T-helper 2 cell (primary cell): ENCODE results near the gene ITPR1.

Experiments
- DNase-seq, 5 experiments: peaks; one replicate each; pipeline versions ENCODE4 v3.0.0 to v3.0.0-alpha.2; 2012 to 2022

ITPR1 gene

DNA sequence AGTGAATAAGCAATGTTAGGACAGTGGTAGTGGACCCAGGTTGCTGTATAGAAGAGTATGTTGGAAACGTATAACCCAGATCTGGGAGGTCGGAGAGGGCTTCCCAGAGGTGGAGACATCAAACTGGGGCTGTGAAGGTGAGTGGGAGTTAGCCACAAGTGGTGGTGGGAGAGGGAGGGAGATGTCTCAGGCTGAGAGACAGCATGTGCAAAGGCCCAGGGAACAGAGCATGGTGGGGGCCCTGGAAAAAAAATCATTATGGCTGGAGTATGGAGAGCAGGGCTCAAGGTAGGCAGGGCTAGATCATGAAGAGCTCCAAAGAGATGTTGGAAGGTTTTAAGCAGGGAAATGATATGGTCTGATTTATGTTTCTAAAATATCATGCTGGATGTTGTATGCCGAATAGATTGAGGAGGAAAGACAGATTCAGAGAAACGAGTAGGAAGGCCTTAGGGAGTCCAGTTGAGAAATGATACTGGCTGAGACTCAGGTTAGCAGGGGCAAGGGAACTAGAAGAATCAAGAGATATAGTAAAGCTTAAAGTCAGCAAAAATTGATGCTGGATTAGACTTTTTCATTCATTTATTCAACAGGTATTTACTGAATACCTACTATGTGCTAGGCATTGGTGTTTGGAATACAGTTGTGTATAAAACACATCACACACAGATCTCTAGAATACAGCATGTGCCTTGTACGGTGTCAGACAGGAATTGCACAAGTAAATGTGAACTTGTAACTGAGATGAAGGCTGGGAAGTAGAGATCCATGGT is 17.0 kb downstream of the ITPR1 start:
- DNase-seq: no peak

DNA sequence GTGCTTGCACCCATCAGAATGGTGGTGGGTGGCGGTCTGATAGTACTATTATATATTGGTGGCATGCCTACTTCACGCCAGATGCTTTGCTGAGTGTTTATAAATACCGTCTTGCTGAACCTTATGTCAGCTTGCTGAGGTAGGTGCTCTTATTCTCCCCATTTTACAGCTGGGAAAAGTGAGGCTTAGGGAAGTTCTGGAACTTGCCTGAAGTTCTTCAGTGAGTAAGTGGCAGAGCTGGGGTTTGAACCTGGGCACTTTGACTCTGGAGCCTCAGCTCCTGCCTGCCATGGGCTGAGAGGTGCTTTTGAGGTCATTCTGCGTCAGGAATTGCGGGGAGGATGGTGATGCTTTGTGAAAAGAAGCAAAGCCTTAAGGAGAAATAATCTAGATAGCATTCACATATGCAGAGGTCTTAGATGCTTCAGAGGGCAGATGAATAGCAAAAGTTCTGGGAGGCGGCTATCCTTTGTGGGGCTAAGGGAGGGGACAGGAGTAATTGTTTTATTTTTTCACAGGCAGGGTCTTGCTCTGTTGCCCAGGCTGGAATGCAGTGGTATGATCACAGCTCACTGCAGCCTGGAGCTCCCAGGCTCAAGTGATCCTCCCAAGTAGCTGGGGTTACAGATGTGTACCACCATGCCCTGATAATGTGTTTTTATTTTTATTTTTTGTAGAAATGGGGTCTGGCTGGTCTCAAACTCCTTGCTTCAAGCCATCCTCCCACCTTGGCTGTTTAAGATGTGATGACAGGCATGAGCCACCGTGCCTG is 18.5 kb downstream of the ITPR1 start:
- no peak for DNase-seq

GRCh38 chr3:4512895-4513616 is 19.9 kb downstream of the ITPR1 start:
- DNase-seq: no peak

- no peak for DNase-seq
Measured at GRCh38 chr3:4514321-4514720, 21.2 kb downstream of the ITPR1 start.

GRCh38 chr3:4514916-4515315 is 21.8 kb downstream of the ITPR1 start:
- no peak for DNase-seq

DNA sequence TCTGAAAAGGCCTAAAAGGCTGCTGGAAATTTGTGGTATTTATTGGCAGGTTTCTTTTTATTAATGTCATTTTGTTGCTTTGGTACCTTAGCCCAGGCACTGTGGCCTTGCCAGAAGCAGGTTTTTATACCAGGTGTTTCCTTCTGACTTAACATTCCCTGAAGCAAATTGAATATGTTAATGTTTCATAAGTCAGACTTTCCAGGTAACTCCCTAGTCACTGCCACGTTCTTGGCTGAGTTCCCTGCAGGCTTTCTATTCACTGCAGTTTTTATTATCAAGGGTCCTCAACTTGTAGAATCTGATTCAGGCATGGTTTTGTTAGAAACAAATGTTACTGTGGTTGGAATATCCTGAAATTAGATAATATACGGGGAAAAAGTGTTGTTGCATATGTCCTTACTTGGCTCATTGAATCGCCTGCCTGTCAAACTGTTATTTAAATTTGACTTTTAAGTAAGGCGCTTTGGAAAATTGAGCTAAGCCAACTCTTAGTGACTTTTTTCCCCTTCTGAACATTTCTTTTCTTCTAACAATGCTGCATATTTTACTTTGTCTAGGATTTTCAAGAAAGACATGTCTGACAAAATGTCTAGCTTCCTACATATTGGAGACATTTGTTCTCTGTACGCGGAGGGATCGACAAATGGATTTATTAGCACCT is 22.9 kb downstream of the ITPR1 start:
- DNase-seq: no peak

- DNase-seq: no peak
Measured at GRCh38 chr3:4517093-4517492, 23.9 kb downstream of the ITPR1 start.

DNA sequence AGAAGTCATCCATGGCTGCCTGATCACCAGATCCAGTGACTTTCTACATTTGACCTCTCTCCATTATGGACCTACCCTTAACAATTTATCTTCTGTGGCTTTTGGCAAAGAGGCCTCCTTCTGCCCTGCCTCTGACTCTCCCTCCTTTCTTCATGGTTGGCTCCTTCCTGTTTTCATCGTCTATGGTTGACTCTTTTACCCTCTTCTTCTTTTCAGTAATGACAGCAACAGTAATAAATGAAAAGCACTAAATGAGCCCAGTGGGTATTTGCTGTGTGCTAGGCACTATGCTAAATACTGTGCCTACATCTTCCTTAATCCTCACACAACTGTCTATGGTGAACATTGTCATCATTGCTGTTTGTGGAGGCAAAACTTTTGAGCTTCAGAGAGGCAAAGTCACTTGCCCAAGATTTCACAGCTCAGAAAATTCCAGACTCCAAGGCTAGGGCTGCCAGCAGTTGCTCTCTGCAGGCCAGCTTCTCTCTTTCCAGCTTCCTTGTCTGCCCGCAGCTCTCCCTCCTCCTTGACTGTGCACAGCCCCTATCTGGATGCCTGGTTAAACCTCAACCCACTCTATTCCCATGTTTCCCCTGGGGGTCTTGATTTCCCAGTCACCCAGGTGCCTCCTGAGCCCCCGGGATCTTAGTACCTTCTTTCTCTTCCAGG is 24.6 kb downstream of the ITPR1 start:
- DNase-seq: peak in 1 of 5 experiments; percentile 32

DNA sequence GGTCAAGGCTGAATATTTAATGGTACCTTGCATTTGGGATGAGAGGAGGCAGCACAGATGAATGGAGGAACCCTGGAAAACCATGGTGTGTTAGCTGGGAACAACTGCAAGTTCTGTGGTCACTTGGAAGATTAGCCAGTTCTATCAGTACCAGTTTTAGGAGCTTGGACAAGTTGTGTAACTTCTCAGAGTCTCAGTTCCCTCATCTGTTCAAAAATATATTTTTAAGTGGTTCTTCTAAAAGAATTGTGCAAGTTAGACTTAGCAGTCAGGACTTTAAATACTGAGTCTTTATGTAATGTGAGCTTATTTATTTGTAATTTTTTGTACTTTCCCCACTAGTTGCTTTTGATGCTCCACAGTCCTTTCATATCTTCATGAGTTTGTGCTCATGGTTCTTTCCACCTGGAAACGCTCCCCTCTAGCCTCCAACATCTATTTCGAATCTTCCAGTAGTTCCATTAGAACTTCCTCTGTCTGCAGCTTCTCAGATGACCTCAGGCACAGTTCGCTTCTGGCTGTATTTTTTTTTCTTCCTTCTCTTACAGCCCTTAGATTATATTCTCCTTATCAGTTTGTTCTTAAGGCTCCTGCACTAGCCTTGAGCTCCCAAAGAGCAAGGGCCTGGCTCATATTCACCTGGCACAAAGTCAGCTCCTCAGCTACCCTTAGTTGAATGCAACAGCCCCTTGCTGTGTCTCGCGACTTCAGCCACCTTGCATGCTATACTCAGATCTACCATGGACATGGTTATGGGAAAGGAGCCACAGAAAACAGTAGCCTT is 27.1 kb downstream of the ITPR1 start:
- DNase-seq: no peak

GRCh38 chr3:4522947-4523346 is 29.8 kb downstream of the ITPR1 start:
- no peak for DNase-seq

DNA sequence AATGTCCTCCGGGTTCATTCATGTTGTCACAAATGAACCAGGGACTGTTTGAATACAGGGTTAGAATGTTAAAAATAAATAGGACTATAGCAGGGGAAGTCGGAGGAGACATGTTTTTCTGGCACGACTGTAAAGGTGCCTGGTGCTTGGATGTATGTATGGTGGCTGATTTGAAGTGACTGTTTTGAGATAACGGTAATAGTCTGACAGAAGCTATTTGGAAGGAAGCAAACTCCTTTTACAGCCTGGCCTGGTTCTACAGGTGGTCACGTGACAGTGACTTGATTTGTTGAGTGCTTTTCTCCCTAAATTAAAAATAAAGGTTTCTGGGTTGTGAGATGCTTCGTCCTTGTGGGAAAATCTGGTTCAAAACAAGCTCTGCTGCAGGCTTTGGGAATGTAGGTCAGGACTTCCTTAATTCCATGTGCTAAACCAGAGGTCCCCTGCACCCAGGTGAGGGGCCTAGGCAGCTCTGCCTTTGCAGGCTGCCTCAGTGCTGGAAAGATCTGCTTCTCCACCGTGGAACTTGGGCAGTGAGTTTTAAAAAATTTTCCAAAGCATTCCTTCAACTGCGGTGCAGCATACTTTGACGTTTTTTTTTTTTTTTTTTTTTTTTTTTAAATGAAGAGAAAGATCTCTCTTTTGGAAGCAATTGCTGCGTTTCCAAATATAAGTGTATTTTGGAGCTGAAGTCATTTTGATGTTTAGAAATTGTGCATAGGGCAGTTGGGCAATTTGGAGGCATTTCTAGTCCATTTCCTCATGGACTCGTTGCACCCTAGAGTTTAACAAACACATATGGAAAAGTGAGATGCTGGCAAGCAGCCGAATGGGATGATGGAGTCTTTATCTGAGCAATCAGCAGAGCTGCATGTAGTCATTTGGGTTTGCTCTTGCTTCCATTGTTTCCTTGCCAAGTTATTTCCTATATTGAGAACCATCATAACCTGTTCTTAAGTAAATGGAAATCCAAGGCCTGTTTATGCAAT is 30.9 kb downstream of the ITPR1 start:
- no peak for DNase-seq

GRCh38 chr3:4525560-4526223 is 32.5 kb downstream of the ITPR1 start:
- DNase-seq: no peak

GRCh38 chr3:4528320-4528719 is 35.2 kb downstream of the ITPR1 start:
- DNase-seq: no peak

GRCh38 chr3:4528819-4529600 is 35.9 kb downstream of the ITPR1 start:
- no peak for DNase-seq

DNA sequence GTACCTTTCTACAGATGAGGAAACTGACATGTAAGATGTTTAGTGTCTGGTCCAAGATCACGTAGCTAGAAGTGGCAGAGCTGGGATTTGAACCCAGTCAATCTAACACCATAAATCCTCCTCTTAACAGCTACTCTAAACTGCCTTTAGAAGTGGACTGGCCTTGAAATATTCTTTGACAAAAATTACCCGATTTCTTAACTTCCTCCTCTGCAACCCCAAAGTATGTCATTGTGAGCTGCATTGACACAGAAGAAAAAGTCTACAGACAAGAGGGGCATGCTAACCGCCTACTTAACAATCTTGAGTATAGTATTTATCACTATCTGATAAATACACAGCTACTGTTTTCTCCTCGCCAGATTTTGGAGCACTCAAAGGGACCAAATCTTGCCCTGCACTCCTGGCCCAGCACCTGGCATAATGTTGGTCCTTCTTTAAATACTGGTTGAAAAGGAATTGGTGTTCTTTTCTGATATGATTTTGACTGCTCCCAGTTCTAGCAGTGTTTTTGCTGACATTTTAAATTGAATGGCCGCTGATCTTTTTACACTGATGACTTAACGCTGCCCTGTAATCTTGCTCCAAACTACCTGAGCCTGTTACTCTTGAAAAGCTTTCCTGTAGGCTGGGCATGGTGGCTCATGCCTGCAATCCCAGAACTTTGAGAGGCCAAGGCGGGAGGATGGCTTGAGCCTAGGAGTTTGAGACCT is 36.9 kb downstream of the ITPR1 start:
- no peak for DNase-seq

DNA sequence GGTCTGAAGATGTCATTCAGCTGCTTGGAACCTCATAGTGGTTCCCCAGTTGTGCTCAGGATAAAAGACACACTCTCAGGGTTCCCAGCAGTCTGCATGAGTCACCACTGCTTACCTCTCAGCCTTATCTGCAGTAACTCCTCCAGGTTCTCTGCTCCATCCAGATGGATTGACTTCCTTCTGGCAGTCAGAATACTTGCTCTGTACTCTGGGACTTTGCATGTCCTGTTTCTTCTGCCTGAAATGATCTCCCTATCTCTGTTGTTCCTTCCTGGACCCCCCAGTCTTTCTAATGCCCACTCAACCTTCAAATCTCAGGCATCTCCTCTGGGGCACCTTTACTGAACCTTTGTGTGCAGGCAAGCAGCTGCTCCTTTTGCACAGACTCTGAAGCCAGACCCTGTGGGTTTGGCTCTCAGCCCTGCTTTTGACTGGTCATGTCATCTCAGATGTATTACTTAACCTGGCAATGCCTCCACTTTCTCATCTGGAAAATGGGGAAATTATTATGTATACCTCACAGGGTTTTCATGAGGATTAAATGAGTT is 38.4 kb downstream of the ITPR1 start:
- no peak for DNase-seq

GRCh38 chr3:4532535-4533112 is 39.5 kb downstream of the ITPR1 start:
- no peak for DNase-seq
